ENCODE data around the gene TTC1. TPM values are rescaled to one million over a fixed set of nuclear protein-coding genes. Genes with fewer than 3 reads are reported as not detected.

TTC1 gene
- total RNA-seq, 1 donor from 2014 or later = 65.4 TPM

DNA sequence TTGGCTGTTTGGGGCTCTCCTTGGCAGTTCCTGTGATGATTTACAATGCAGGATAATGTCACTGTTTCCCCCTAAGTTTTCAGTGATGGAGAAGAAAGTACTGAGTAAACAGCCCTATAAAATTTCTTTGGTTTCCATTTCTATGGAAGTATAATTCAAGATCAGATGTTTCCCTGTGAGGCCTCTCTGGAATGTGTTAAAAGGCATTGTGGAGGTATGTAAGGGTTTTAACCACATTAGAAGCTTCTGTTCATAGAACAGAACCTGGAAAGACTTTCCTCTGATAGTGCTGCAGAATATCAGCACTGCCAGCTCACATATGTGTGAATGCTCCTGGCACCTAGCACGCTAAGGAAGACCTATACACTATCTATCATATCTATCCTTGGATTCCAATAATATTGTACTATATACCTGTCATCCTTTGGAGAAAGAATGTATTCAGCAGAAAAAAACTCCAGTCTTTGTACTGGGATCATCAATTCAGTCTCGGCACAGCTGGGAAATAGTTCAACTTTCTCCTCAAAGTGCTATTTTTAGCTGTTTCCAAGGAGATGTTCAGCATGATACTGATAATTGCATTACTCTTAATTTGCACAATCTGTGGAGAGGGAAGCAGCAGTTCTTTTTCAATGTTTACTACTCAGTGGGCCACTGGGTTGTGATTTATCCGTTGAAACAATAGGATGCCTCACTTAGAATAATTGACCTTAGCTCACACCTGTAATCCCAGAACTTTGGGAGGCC, 21.9 kb downstream of the TTC1 start:
- TF ChIP-seq, protein P1, sequence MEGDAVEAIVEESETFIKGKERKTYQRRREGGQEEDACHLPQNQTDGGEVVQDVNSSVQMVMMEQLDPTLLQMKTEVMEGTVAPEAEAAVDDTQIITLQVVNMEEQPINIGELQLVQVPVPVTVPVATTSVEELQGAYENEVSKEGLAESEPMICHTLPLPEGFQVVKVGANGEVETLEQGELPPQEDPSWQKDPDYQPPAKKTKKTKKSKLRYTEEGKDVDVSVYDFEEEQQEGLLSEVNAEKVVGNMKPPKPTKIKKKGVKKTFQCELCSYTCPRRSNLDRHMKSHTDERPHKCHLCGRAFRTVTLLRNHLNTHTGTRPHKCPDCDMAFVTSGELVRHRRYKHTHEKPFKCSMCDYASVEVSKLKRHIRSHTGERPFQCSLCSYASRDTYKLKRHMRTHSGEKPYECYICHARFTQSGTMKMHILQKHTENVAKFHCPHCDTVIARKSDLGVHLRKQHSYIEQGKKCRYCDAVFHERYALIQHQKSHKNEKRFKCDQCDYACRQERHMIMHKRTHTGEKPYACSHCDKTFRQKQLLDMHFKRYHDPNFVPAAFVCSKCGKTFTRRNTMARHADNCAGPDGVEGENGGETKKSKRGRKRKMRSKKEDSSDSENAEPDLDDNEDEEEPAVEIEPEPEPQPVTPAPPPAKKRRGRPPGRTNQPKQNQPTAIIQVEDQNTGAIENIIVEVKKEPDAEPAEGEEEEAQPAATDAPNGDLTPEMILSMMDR (IDR thresholded peaks at IDR 0.05; ENCODE audit: insufficient read depth, low read length, poor library complexity, severe bottlenecking) = no peak
- Histone ChIP-seq H3K4me3 (ENCODE audit: low read depth, low read length) (no peak overlapping the region), H3K36me3 (ENCODE audit: control insufficient read depth, insufficient read depth, low read length) (no peaks in the 10 kb centered on the region), H3K27me3 (ENCODE audit: control insufficient read depth, insufficient read depth, low read length) (no peaks in the 10 kb centered on the region)
- no peak for DNase-seq (ENCODE audit: low read depth)

DNA sequence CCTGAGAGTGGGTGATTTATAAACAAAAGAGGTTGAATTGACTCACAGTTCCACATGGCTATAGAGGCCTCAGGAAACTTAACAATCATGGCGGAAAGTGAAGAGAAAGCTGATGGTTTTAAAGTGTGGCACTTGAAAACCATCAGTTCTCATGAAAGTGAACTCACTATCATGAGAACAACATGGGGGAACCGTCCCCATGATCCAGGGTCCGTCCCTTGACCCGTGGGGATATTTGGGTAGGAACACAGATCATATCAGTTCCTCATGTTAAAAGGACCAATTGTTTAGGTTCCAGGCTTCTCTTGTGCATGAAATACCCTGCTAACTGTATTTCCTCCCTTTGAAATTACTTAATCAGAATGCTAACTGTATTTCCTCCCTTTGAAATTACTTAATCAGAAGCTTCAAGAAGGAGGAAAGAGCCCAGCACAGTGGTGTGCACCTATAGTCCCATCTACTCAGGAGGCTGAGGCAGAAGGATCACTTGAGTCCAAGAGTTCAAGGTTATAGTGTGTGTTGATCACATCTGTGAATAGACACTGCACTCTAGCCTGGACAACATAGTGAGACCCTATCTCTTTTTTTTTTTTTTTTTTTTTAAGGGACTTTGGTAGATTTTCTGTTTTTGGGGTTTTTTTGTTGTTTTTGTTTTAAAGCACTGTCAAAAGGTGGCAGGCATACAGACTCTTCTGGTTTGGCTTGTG, 24.8 kb downstream of the TTC1 start:
- no peak overlapping the region for H3K4me3 ChIP-seq (ENCODE audit: low read depth, low read length)
- TF ChIP-seq, protein P1 (IDR thresholded peaks at IDR 0.05; ENCODE audit: insufficient read depth, low read length, poor library complexity, severe bottlenecking) = no peak
- no peaks in the 10 kb centered on the region for H3K36me3 ChIP-seq (ENCODE audit: control insufficient read depth, insufficient read depth, low read length)
- no peaks in the 10 kb centered on the region for H3K27me3 ChIP-seq (ENCODE audit: control insufficient read depth, insufficient read depth, low read length)
- no peak for DNase-seq (ENCODE audit: low read depth)

DNA sequence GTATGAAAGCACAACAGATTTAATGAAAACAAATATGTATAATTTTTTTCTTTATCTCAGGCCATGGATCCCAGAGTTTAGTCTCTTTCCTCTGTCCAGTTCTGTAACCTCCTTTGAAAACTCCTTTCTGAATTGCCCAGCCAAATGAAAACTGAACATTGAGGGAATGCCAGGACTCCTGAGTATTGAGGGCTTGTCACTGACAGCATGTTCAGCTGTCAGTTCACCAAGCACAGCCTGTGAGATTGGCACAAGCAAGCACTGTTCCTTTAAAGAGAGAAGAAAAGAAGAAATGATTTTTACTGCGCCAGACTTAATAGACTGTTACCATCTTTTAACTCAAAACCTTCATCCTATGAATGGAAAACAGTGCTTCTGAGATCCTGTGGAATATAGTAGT, 27.3 kb downstream of the TTC1 start:
- no peak for DNase-seq (ENCODE audit: low read depth)
- H3K36me3 ChIP-seq (ENCODE audit: control insufficient read depth, insufficient read depth, low read length) = no peaks in the 10 kb centered on the region
- TF ChIP-seq, protein P1 (IDR thresholded peaks at IDR 0.05; ENCODE audit: insufficient read depth, low read length, poor library complexity, severe bottlenecking) = no peak

DNA sequence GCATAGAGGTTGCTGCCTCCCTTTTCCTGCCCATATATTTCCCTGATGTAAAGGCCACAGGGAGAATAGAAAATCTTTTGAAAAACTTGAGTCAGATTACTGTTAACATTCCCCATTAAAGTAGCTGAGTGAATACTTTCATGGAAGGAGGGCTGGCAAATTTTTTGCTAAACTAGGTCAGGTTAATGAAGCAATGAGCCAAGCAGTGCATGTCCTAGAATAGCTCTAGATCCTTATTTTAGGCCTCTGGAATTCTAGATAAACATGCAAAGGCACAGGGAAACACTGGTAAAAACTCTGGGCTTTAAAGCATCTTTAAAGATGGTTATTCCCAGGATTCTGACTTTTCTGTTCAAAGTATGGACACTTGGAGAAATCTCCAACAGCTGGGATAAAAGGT, 27.9 kb downstream of the TTC1 start:
- Histone ChIP-seq H3K4me3 (ENCODE audit: low read depth, low read length) (no peak overlapping the region), H3K27me3 (ENCODE audit: control insufficient read depth, insufficient read depth, low read length) (no peaks in the 10 kb centered on the region), H3K36me3 (ENCODE audit: control insufficient read depth, insufficient read depth, low read length) (no peaks in the 10 kb centered on the region)
- TF ChIP-seq, protein P1 (IDR thresholded peaks at IDR 0.05; ENCODE audit: insufficient read depth, low read length, poor library complexity, severe bottlenecking) = no peak
- DNase-seq (ENCODE audit: low read depth) = no peak

More for the DNA sequence above, 27.3 kb downstream of the TTC1 start:
- H3K27me3 ChIP-seq (ENCODE audit: control insufficient read depth, insufficient read depth, low read length) = no peaks in the 10 kb centered on the region
- no peak overlapping the region for H3K4me3 ChIP-seq (ENCODE audit: low read depth, low read length)

DNA sequence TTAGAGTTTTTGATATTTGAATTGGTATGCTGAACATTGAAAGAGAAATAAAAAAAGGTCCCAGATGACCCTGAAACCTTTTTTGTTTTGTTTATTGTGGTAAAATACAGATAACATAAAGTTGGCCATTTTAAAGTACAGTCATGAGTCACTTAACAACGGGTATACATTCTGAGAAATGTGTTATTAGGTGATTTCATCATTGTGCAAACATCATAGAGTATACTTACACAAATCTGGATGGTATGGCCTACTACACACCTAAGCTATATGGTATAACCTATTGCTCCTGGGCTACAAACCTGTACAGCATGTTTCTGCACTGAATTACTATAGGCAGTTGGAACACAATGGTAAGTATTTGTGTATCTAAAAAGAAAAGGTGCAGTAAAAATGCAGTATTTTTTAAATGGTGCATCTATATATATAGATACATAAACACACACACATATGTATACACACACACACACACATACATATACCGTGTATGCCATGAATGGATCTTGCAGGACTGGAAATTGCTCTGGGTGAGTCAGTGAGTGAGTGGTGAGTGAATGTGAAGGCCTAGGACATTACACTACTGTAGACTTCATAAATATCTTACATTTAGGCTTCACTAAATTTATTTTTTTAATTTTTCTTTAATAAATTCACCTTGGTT, 31.0 kb downstream of the TTC1 start:
- no peaks in the 10 kb centered on the region for H3K27me3 ChIP-seq (ENCODE audit: control insufficient read depth, insufficient read depth, low read length)
- H3K36me3 ChIP-seq (ENCODE audit: control insufficient read depth, insufficient read depth, low read length) = no peaks in the 10 kb centered on the region
- no peak for DNase-seq (ENCODE audit: low read depth)
- TF ChIP-seq, protein P1 (IDR thresholded peaks at IDR 0.05; ENCODE audit: insufficient read depth, low read length, poor library complexity, severe bottlenecking) = no peak
- H3K4me3 ChIP-seq (ENCODE audit: low read depth, low read length) = no peak overlapping the region
